GM19043 (cell line): ENCODE results near the gene WDR20.
"Not testable (repeated sequence)": the region's sequence is repeated elsewhere in the genome, so short reads cannot be mapped to it uniquely, and the experiment has no call there.

Experiments used
- ATAC-seq: cut with Tn5 transposase; IDR thresholded peaks from one replicate; pipeline ENCODE4 v1.9.1; 2021; ENCODE audit warnings: low read depth; ENCODE audit not compliant: unreplicated experiment

The WDR20 gene

GRCh38 chr14:102131741-102132140, 8.0 kb upstream of the WDR20 start:
- no peak for ATAC-seq

- ATAC-seq, result not testable (repeated sequence)
These were observed 5.7 kb upstream of the WDR20 start for GRCh38 chr14:102134021-102134420.

GRCh38 chr14:102134719-102135118, 5.0 kb upstream of the WDR20 start:
- ATAC-seq, result not testable (repeated sequence)

GRCh38 chr14:102135456-102135855, 4.2 kb upstream of the WDR20 start:
- ATAC-seq, result not testable (repeated sequence)

- ATAC-seq, result no peak
These were observed 1.2 kb upstream of the WDR20 start for GRCh38 chr14:102138535-102138934.

GRCh38 chr14:102138961-102139285, 774 bp upstream of the WDR20 start:
- ATAC-seq, result no peak

- ATAC-seq, result peak; percentile 5
These were observed 491 bp downstream of the WDR20 start for GRCh38 chr14:102140027-102140749.

- no peak for ATAC-seq
These were observed 1.1 kb downstream of the WDR20 start for GRCh38 chr14:102140750-102141145.

- no peak for ATAC-seq
These were observed 2.1 kb downstream of the WDR20 start for GRCh38 chr14:102141797-102142196.

- no peak for ATAC-seq
These were observed 5.2 kb downstream of the WDR20 start for GRCh38 chr14:102144914-102145313.

- ATAC-seq, result no peak
These were observed 5.7 kb downstream of the WDR20 start for GRCh38 chr14:102145395-102145794.

- no peak for ATAC-seq
These were observed 6.7 kb downstream of the WDR20 start for GRCh38 chr14:102146423-102146822.

- ATAC-seq, result no peak
These were observed 10.4 kb downstream of the WDR20 start for GRCh38 chr14:102150083-102150482.

GRCh38 chr14:102150744-102151143, 11.0 kb downstream of the WDR20 start:
- ATAC-seq, result no peak

- not testable (repeated sequence) for ATAC-seq
These were observed 11.7 kb downstream of the WDR20 start for GRCh38 chr14:102151411-102151810.

- ATAC-seq, result no peak
These were observed 14.4 kb downstream of the WDR20 start for GRCh38 chr14:102154121-102154520.

GRCh38 chr14:102154821-102155549, 15.3 kb downstream of the WDR20 start:
- ATAC-seq, result no peak

- ATAC-seq, result no peak
These were observed 17.6 kb downstream of the WDR20 start for GRCh38 chr14:102157346-102157745.

- no peak for ATAC-seq
These were observed 19.1 kb downstream of the WDR20 start for GRCh38 chr14:102158797-102159196.

- ATAC-seq, result no peak
These were observed 20.1 kb downstream of the WDR20 start for GRCh38 chr14:102159841-102160240.

- ATAC-seq, result no peak
These were observed 22.8 kb downstream of the WDR20 start for GRCh38 chr14:102162487-102162886.

GRCh38 chr14:102164241-102164641, 24.5 kb downstream of the WDR20 start:
- ATAC-seq, result no peak
